Activated CD4-positive, alpha-beta T cell treated with anti-CD3 and anti-CD28 coated beads, Interleukin-2, amount 50 U/mL, for 1 hour (primary cell): Measurements from ENCODE around the gene EFNB1.

Source experiments
- DNase-seq: peaks from one replicate; pipeline ENCODE4 v3.0.0-alpha.2; 2020

EFNB1 gene

GRCh38 chrX:68844581-68844980 is 15.8 kb downstream of the EFNB1 start:
- no peak for DNase-seq

- no peak for DNase-seq
Measured at GRCh38 chrX:68846536-68846935, 17.7 kb downstream of the EFNB1 start.

- no peak for DNase-seq
Measured at GRCh38 chrX:68847172-68847571, 18.4 kb downstream of the EFNB1 start.

GRCh38 chrX:68848189-68848940 is 19.5 kb downstream of the EFNB1 start:
- no peak for DNase-seq

- DNase-seq: no peak
Measured at GRCh38 chrX:68851082-68851481, 22.3 kb downstream of the EFNB1 start.

GRCh38 chrX:68852046-68852445 is 23.2 kb downstream of the EFNB1 start:
- no peak for DNase-seq

- no peak for DNase-seq
Measured at GRCh38 chrX:68853665-68854251, 24.9 kb downstream of the EFNB1 start.

GRCh38 chrX:68865300-68865699 is 36.5 kb downstream of the EFNB1 start:
- DNase-seq: no peak

GRCh38 chrX:68865926-68866325 is 37.1 kb downstream of the EFNB1 start:
- no peak for DNase-seq

GRCh38 chrX:68867458-68868112 is 38.8 kb downstream of the EFNB1 start:
- no peak for DNase-seq

- no peak for DNase-seq
Measured at GRCh38 chrX:68868316-68868715, 39.5 kb downstream of the EFNB1 start.

GRCh38 chrX:68868902-68869800 is 40.3 kb downstream of the EFNB1 start:
- DNase-seq: no peak

- no peak for DNase-seq
Measured at GRCh38 chrX:68870357-68870756, 41.5 kb downstream of the EFNB1 start.

GRCh38 chrX:68872171-68872570 is 43.4 kb downstream of the EFNB1 start:
- DNase-seq: no peak

- no peak for DNase-seq
Measured at GRCh38 chrX:68874076-68874475, 45.3 kb downstream of the EFNB1 start.

- DNase-seq: no peak
Measured at GRCh38 chrX:68876731-68877130, 47.9 kb downstream of the EFNB1 start.

GRCh38 chrX:68877606-68878005 is 48.8 kb downstream of the EFNB1 start:
- DNase-seq: no peak

GRCh38 chrX:68878977-68879645 is 50.3 kb downstream of the EFNB1 start:
- DNase-seq: no peak

GRCh38 chrX:68880846-68881552 is 52.2 kb downstream of the EFNB1 start:
- no peak for DNase-seq

GRCh38 chrX:68881911-68882310 is 53.1 kb downstream of the EFNB1 start:
- no peak for DNase-seq

GRCh38 chrX:68883800-68884199 is 55.0 kb downstream of the EFNB1 start:
- no peak for DNase-seq

GRCh38 chrX:68889249-68889648 is 60.4 kb downstream of the EFNB1 start:
- no peak for DNase-seq
